ENCODE data around the gene ZNF440. TPM values are rescaled to one million over a fixed set of nuclear protein-coding genes. Genes with fewer than 3 reads are reported as not detected.
"Not testable (repeated sequence)": the region's sequence is repeated elsewhere in the genome, so short reads cannot be mapped to it uniquely, and the experiment has no call there.

The ZNF440 gene
- total and polyA plus RNA-seq, 12 donors, result 1.6 to 9.5 (median 4.3) TPM

DNA sequence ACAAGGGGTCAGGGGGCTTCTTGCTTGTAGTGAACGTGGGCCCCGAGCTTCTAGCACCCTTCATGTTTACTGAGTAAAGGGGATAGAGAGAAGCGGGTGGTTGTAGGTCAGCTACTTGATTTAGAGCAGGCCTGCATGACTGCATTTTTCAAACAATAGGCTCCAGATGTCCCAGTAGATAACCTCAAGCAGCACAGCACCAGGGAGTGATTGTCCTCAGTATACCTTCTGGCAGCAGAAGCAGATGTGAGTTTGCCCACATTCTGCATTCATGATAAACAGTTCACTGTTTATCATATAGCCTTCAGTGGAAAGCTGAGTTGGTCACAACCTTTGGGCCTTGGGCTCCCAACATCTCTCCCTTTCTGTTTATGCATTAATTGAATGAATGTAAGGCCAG, 39.3 kb downstream of the ZNF440 start:
- Histone ChIP-seq H3K9me3 (peaks cover 0 to 35% (median 0%) of the 10 kb centered on the region in 11 donors), H3K4me1 (peaks cover 0 to 18% (median 10%) of the 10 kb centered on the region in 9 donors), H3K4me3 (no peak overlapping the region), H3K27ac (no peak overlapping the region), H3K27me3 (no peaks in the 10 kb centered on the region), H3K36me3 (peaks cover 0 to 20% (median 0%) of the 10 kb centered on the region in 9 donors)
- intact Hi-C loops (cut with DNase I), result no loop called here
- TF ChIP-seq, protein P1, sequence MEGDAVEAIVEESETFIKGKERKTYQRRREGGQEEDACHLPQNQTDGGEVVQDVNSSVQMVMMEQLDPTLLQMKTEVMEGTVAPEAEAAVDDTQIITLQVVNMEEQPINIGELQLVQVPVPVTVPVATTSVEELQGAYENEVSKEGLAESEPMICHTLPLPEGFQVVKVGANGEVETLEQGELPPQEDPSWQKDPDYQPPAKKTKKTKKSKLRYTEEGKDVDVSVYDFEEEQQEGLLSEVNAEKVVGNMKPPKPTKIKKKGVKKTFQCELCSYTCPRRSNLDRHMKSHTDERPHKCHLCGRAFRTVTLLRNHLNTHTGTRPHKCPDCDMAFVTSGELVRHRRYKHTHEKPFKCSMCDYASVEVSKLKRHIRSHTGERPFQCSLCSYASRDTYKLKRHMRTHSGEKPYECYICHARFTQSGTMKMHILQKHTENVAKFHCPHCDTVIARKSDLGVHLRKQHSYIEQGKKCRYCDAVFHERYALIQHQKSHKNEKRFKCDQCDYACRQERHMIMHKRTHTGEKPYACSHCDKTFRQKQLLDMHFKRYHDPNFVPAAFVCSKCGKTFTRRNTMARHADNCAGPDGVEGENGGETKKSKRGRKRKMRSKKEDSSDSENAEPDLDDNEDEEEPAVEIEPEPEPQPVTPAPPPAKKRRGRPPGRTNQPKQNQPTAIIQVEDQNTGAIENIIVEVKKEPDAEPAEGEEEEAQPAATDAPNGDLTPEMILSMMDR (IDR thresholded peaks at IDR 0.05), result no peak
- no peak for DNase-seq
- no peak for ATAC-seq
- WGBS, 2 donors, result 80 to 98% methylated on average over 3 of the region's 3 CpGs

DNA sequence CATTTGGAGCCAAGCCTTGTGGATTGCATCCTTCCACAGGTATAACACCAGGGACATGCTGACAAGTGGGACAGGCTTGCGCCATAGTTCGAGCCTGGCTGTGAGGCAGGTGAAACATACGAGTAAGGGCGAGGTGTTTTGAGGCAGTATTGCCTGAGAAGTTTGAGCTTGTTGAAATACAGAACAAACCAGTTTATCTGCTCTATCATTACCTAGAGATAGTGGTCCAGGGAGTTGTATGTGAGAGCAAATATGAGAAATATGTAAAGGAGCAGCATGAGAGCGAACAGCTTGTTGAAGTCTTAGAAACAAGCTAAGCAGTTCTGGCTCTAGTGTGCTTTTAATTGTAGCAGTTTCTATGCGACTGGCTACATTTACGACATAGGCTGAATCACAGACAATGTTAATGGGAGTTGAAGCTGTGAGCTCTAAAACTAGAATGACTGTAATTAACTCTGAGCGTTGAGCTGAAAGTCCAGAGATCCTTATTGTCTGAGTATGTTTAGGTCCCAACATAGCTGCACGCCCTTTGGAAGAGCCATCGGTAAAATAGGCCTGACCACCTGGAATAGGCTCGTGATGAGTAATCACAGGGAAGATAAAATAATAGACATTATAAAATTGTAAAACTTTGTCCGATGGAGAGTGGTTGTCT, 42.6 kb downstream of the ZNF440 start:
- no peak overlapping the region for H3K4me3 ChIP-seq
- H3K27me3 ChIP-seq, result no peaks in the 10 kb centered on the region
- peaks cover 0 to 69% (median 0%) of the 10 kb centered on the region in 11 donors for H3K9me3 ChIP-seq
- TF ChIP-seq, protein P1 (IDR thresholded peaks at IDR 0.05), result no peak
- no peak for DNase-seq
- intact Hi-C loops (cut with DNase I), result no loop called here
- no peaks in the 10 kb centered on the region for H3K4me1 ChIP-seq
- H3K27ac ChIP-seq, result no peak overlapping the region
- WGBS, 2 donors, result 91 to 93% methylated on average over 12 of the region's 12 CpGs
- ATAC-seq, result no peak
- peaks cover 0 to 33% (median 0%) of the 10 kb centered on the region in 9 donors for H3K36me3 ChIP-seq

DNA sequence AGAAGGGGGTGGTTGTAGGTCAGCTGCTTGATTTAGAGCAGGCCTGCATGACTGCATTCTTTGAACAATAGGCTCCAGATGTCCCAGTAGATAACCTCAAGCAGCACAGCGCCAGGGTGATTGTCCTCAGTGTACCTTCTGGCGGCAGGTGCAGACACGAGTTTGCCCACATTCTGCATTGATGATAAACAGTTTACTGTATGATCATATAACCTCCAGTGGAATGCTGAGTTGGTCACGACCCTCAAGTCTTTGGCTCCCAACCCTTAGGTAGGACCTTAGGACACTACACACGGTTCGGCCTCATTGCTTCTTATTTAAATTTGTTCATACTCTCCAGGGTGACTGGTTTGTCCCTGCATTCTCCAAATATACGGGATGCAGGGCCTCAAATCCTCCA, 46.6 kb downstream of the ZNF440 start:
- TF ChIP-seq, protein P1 (IDR thresholded peaks at IDR 0.05), result no peak
- DNase-seq, result no peak
- Histone ChIP-seq H3K27ac (no peak overlapping the region), H3K4me3 (no peak overlapping the region), H3K36me3 (peaks cover 0 to 44% (median 0%) of the 10 kb centered on the region in 9 donors), H3K27me3 (no peaks in the 10 kb centered on the region), H3K9me3 (peaks cover 0 to 88% (median 4%) of the 10 kb centered on the region in 11 donors), H3K4me1 (no peaks in the 10 kb centered on the region)
- no peak for ATAC-seq
- intact Hi-C loops (cut with DNase I), result no loop called here
- 96 to 98% methylated on average over 7 of the region's 7 CpGs for WGBS, 2 donors

DNA sequence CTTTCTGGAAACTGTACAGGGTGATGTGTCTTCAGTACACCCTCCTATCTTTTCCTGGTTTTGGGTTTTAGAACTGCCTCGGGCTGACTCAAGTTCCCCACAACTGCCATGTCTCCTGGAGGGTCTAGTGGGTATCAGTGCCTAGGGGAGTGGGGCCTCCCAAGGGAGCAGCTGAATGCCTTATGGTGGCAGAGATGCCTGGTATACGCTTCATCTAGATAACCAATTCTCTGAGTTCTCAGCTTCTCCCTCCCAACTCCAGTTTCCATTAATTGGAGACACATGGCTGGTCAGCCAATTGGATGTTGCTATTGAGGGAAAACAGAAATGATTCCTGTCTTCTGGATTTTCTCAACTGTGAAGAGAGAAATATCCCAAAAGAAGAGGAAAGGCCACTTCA, 47.2 kb downstream of the ZNF440 start:
- H3K4me1 ChIP-seq, result no peaks in the 10 kb centered on the region
- H3K36me3 ChIP-seq, result peaks cover 0 to 46% (median 6%) of the 10 kb centered on the region in 9 donors
- no peak for DNase-seq
- intact Hi-C loops (cut with DNase I), result no loop called here
- no peaks in the 10 kb centered on the region for H3K27me3 ChIP-seq
- TF ChIP-seq, protein P1 (IDR thresholded peaks at IDR 0.05), result no peak
- peaks cover 0 to 93% (median 7%) of the 10 kb centered on the region in 11 donors for H3K9me3 ChIP-seq
- no peak overlapping the region for H3K4me3 ChIP-seq
- H3K27ac ChIP-seq, result no peak overlapping the region
- ATAC-seq, result no peak
- WGBS, 2 donors, result 94 to 98% methylated on average over 2 of the region's 2 CpGs

DNA sequence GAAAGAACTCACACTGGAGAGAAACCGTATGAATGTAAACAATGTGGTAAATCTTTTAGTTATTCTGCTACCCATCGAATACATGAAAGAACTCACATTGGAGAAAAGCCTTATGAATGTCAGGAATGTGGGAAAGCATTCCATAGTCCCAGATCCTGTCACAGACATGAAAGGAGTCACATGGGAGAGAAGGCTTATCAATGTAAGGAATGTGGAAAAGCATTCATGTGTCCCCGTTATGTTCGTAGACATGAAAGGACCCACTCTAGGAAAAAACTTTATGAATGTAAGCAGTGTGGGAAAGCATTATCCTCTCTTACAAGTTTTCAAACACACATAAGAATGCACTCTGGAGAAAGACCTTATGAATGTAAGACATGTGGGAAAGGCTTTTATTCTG, 53.7 kb downstream of the ZNF440 start:
- H3K27ac ChIP-seq; DNase-seq; H3K4me1 ChIP-seq; ATAC-seq; H3K27me3 ChIP-seq; H3K4me3 ChIP-seq; intact Hi-C loops (cut with DNase I): not testable (repeated sequence)
- peaks cover 7 to 67% (median 41%) of the 10 kb centered on the region in 9 donors for H3K36me3 ChIP-seq
- peaks cover 0 to 100% (median 43%) of the 10 kb centered on the region in 11 donors for H3K9me3 ChIP-seq
- 86 to 87% methylated on average over 4 of the region's 4 CpGs for WGBS, 2 donors
